ENCODE measurements around the gene SRCAP. TPM values are rescaled to one million over a fixed set of nuclear protein-coding genes. Genes with fewer than 3 reads are reported as not detected.

SRCAP gene
- total and polyA plus RNA-seq, 2 donors from 2014 or later = 1.6 to 71.9 TPM

GRCh38 chr16:30656974-30657865 lies 41.8 kb upstream of the SRCAP start:
- H3K36me3 ChIP-seq (ENCODE audit: control insufficient read depth in 2 of 3, insufficient read depth in 3 of 3, low read length in 3 of 3) = peaks cover 10 to 45% (median 11%) of the 10 kb centered on the region in 3 donors

DNA sequence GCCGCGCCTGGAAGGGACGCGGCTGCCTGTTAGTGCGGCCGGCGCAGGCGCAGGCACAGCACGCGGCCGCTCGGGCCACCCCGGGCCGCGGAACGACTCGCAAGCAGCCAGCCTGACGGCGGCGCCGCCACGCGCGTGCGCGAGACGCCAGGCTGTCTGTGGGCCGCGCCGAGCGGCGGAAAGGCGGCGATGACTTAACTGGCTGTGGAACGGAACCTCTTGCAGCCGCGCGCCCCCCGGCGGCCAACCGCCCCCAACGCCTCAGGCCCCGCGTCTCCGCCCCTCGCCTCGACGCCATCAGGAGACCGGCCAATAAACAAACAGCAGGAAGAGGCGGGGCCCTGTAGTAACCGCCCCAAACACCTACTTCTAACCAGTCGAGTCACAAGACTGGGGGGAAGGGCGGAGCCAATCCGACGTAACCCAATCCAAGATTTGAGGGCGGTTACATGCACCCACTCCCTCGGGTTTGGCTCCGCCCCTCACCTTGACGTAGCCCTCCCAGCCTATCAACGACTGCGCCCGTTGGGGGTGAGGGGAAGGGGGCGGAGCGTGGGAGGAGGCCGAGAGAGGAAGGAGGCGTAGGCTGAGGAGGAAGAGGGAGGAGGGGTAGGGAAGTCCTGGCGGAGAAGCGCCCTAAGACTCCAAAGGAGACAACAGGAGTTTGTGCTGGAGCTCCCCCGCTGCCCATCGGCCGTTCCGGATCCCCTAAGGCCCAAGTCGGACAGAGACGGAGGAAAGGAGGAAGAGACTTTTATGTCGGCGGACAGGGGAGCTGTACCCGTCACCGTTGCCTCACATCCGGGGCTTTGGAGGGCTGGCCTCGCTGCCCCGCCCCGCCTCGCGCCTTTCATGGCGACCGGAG lies 40.9 kb upstream of the SRCAP start, which contains the start of gene FBRS:
Gene FBRS, plus strand, starts transcription at position 566 of the 865 bp plus-strand sequence. CDS start 1,088 bp downstream, outside the sequence.
- no peaks in the 10 kb centered on the region for H3K27me3 ChIP-seq (ENCODE audit: control insufficient read depth, insufficient read depth, low read length)
- DNase-seq = peak; percentile 100
- FAIRE-seq = peak; percentile 98
- no peaks in the 10 kb centered on the region for H3K9me3 ChIP-seq (ENCODE audit: control insufficient read depth in 2 of 3, insufficient read depth in 1 of 3, low read length in 3 of 3)
- peak within 1 kb of the TSS; percentile 78 to 96 (median 93) for H3K9ac ChIP-seq (ENCODE audit: low read length in 3 of 3)
- TF ChIP-seq, protein P1, sequence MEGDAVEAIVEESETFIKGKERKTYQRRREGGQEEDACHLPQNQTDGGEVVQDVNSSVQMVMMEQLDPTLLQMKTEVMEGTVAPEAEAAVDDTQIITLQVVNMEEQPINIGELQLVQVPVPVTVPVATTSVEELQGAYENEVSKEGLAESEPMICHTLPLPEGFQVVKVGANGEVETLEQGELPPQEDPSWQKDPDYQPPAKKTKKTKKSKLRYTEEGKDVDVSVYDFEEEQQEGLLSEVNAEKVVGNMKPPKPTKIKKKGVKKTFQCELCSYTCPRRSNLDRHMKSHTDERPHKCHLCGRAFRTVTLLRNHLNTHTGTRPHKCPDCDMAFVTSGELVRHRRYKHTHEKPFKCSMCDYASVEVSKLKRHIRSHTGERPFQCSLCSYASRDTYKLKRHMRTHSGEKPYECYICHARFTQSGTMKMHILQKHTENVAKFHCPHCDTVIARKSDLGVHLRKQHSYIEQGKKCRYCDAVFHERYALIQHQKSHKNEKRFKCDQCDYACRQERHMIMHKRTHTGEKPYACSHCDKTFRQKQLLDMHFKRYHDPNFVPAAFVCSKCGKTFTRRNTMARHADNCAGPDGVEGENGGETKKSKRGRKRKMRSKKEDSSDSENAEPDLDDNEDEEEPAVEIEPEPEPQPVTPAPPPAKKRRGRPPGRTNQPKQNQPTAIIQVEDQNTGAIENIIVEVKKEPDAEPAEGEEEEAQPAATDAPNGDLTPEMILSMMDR (IDR thresholded peaks at IDR 0.05; ENCODE audit: borderline replicate concordance, extremely low read depth, insufficient read depth) = peak; percentile 50
- H3K36me3 ChIP-seq (ENCODE audit: control insufficient read depth in 2 of 3, insufficient read depth in 3 of 3, low read length in 3 of 3) = peaks cover 11 to 52% (median 18%) of the 10 kb centered on the region in 3 donors
- peak within 1 kb of the TSS; percentile 100 for H3K27ac ChIP-seq (ENCODE audit: low read depth in 2 of 2, low read length in 2 of 2)
- H3K4me1 ChIP-seq (ENCODE audit: control insufficient read depth in 2 of 3, insufficient read depth in 2 of 3, low read depth in 1 of 3, low read length in 3 of 3) = peaks cover 3 to 29% (median 21%) of the 10 kb centered on the region in 3 donors
- intact Hi-C loops (cut with DNase I) = no loop called here
- peak within 1 kb of the TSS; percentile 85 to 96 (median 94) for H3K4me3 ChIP-seq (ENCODE audit: low read length in 3 of 3)

More at GRCh38 chr16:30656974-30657865, 41.8 kb upstream of the SRCAP start:
- Histone ChIP-seq H3K4me3 (ENCODE audit: low read length in 3 of 3) (peak overlapping the region; percentile 55 to 71 (median 70)), H3K9me3 (ENCODE audit: control insufficient read depth in 2 of 3, insufficient read depth in 1 of 3, low read length in 3 of 3) (no peaks in the 10 kb centered on the region), H3K27me3 (ENCODE audit: control insufficient read depth, insufficient read depth, low read length) (no peaks in the 10 kb centered on the region), H3K4me1 (ENCODE audit: control insufficient read depth in 2 of 3, insufficient read depth in 2 of 3, low read depth in 1 of 3, low read length in 3 of 3) (peaks cover 3 to 30% (median 21%) of the 10 kb centered on the region in 3 donors), H3K9ac (ENCODE audit: low read length in 3 of 3) (peak overlapping the region; percentile 35 to 83 (median 50)), H3K27ac (ENCODE audit: low read depth in 2 of 2, low read length in 2 of 2) (peak overlapping the region; percentile 79 to 88)
- intact Hi-C loops (cut with DNase I) = no loop called here
- peak in 1 of 5 donors; percentile 61 for DNase-seq
- FAIRE-seq = no peak
- TF ChIP-seq, protein P1 (IDR thresholded peaks at IDR 0.05; ENCODE audit: borderline replicate concordance, extremely low read depth, insufficient read depth) = no peak

DNA sequence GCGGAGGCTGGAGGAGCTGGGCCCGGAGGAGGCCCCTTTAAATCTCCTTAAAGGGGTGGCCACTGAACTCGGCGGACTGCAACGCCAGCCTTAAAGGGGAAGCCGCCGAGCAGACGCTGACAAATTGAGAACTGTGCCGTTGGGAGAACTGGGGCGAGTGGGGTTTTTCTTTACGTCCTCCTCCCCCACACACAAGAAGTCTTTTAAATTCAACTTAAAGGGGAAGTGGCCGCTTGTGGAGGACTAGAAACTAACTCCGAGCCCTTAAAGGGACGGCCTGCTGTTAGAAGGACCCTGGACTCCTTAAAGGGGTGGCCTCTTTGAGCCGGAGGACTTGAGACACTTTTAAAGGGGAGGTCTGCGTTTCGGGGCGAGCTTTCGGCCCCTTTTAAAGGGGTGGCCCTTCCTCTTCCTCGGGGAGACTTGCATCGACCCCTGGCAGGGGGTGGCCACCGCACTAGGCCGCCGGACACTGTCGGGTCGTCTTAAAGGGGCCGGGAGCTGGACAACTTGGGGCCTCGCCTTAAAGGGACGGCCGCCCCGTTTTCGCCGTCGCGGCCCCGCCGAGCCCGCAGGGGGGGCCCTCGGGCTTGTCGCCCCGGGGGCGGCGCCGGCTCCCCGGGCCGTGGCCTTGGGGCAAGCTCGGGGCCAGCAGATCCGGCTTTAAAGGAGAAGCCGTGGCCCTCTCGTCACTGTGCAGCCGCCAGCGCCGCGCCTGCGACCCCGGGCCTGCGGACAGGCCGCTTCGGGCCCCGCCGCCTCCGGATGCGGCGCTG lies 40.1 kb upstream of the SRCAP start:
- no peaks in the 10 kb centered on the region for H3K27me3 ChIP-seq (ENCODE audit: control insufficient read depth, insufficient read depth, low read length)
- H3K36me3 ChIP-seq (ENCODE audit: control insufficient read depth in 2 of 3, insufficient read depth in 3 of 3, low read length in 3 of 3) = peaks cover 13 to 55% (median 25%) of the 10 kb centered on the region in 3 donors
- DNase-seq (peak in 4 of 5 donors; percentile 96 to 99 (median 98)), FAIRE-seq (no peak)
- H3K9ac ChIP-seq (ENCODE audit: low read length in 3 of 3) = peak overlapping the region; percentile 42 to 96 (median 85)
- H3K4me1 ChIP-seq (ENCODE audit: control insufficient read depth in 2 of 3, insufficient read depth in 2 of 3, low read depth in 1 of 3, low read length in 3 of 3) = peaks cover 3 to 34% (median 21%) of the 10 kb centered on the region in 3 donors
- peak overlapping the region; percentile 85 to 96 (median 94) for H3K4me3 ChIP-seq (ENCODE audit: low read length in 3 of 3)
- TF ChIP-seq, protein P1 (IDR thresholded peaks at IDR 0.05; ENCODE audit: borderline replicate concordance, extremely low read depth, insufficient read depth) = peak; percentile 15
- intact Hi-C loops (cut with DNase I) = no loop called here
- peak overlapping the region; percentile 100 for H3K27ac ChIP-seq (ENCODE audit: low read depth in 2 of 2, low read length in 2 of 2)
- H3K9me3 ChIP-seq (ENCODE audit: control insufficient read depth in 2 of 3, insufficient read depth in 1 of 3, low read length in 3 of 3) = no peaks in the 10 kb centered on the region

Measured in kidney (tissue), 14 donors.